Left renal cortex interstitium (tissue), 4 donors: Measurements from ENCODE around the gene GKN1. TPM values are rescaled to one million over a fixed set of nuclear protein-coding genes. Genes with fewer than 3 reads are reported as not detected.

ENCODE experiments used
- polyA plus RNA-seq, 4 donors: library from polyadenylated mRNA; unstranded; fragments of 120-200 nt; gene quantifications; one replicate each; pipeline ENCODE4 v1.2.1, GENCODE V29; 2013; ENCODE audit not compliant: insufficient read length in 4 of 4

The GKN1 gene
- polyA plus RNA-seq, 4 donors, result not detected

Other genes with a start within 250 kb of the GKN1 start
- gene ARHGAP25, start 239.8 kb upstream of the GKN1 start, polyA plus RNA-seq, result 1 to 10 TPM; 5.2 to 7.7 (median 7.2) TPM
- not detected for gene BMP10, start 103.2 kb upstream of the GKN1 start, polyA plus RNA-seq
- under 1 TPM in 1 of 4 donors, not detected in 3; 0.17 TPM for gene GKN2, start 21.7 kb upstream of the GKN1 start, polyA plus RNA-seq
- gene ANTXR1, start 38.5 kb downstream of the GKN1 start, polyA plus RNA-seq, result 10 to 100 TPM; 73.7 to 97.7 (median 81.0) TPM